Measurements from ENCODE around the gene RPA3. TPM values are rescaled to one million over a fixed set of nuclear protein-coding genes. Genes with fewer than 3 reads are reported as not detected.

RPA3 gene
- total and polyA plus RNA-seq, 2 experiments from 2014 or later, result 16.3 to 71.8 TPM

- no peak overlapping the region for H2AFZ ChIP-seq
- no peak for TF ChIP-seq EZH2phosphoT487 (IDR thresholded peaks at IDR 0.05; ENCODE audit: insufficient read depth, low read depth)
- TF ChIP-seq EZH2 (IDR thresholded peaks at IDR 0.05; ENCODE audit: insufficient read depth, poor library complexity, severe bottlenecking), result no peak
- no peaks in the 10 kb centered on the region for H3K27me3 ChIP-seq (replicated peaks; ENCODE audit: insufficient read depth)
- H3K4me3 ChIP-seq, result no peak overlapping the region
- H3K9me3 ChIP-seq (ENCODE audit: low read depth), result no peaks in the 10 kb centered on the region
- in situ Hi-C loops (cut with MboI), result no loop called here
- DNase-seq, result no peak
- H3K79me2 ChIP-seq (ENCODE audit: insufficient read depth), result peaks cover 11% of the 10 kb centered on the region
- H4K20me1 ChIP-seq (ENCODE audit: insufficient read depth), result no peaks in the 10 kb centered on the region
- H3K4me2 ChIP-seq (ENCODE audit: unreplicated experiment), result no peak overlapping the region
- no peaks in the 10 kb centered on the region for H3K36me3 ChIP-seq (ENCODE audit: low read depth)
- no peaks in the 10 kb centered on the region for H3K4me1 ChIP-seq (ENCODE audit: insufficient read depth)
- no peaks in the 10 kb centered on the region; the same call in 1 of the 2 replicates for H3F3A ChIP-seq (ENCODE audit: insufficient read depth)
- WGBS, 2 experiments (ENCODE audit: low coverage in 1 of 2, low lambda C conversion rate in 2 of 2, missing lambda C conversion rate in 2 of 2), result 92 to 100% methylated on average over 1 of the region's 1 CpG
- H3K9ac ChIP-seq, result no peak overlapping the region
- no peaks in the 10 kb centered on the region for H3K9me2 ChIP-seq (ENCODE audit: insufficient read depth)
- no peak overlapping the region for H3K27ac ChIP-seq
Observed at GRCh38 chr7:7652798-7653540, 65.4 kb downstream of the RPA3 start.

GRCh38 chr7:7651479-7651878 is 66.9 kb downstream of the RPA3 start:
- 59 to 62% methylated on average over 3 of the region's 3 CpGs for WGBS, 2 experiments (ENCODE audit: low coverage in 1 of 2, low lambda C conversion rate in 2 of 2, missing lambda C conversion rate in 2 of 2)
- DNase-seq, result no peak
- no peak overlapping the region for H3K27ac ChIP-seq

GRCh38 chr7:7650682-7651206 is 67.7 kb downstream of the RPA3 start:
- TF ChIP-seq EZH2 (IDR thresholded peaks at IDR 0.05; ENCODE audit: insufficient read depth, poor library complexity, severe bottlenecking) (no peak), EZH2phosphoT487 (IDR thresholded peaks at IDR 0.05; ENCODE audit: insufficient read depth, low read depth) (no peak)
- Histone ChIP-seq H3K4me1 (ENCODE audit: insufficient read depth) (no peaks in the 10 kb centered on the region), H3F3A (ENCODE audit: insufficient read depth) (no peaks in the 10 kb centered on the region; the same call in 1 of the 2 replicates), H3K27ac (no peak overlapping the region), H3K27me3 (replicated peaks; ENCODE audit: insufficient read depth) (no peaks in the 10 kb centered on the region), H3K9me3 (ENCODE audit: low read depth) (no peaks in the 10 kb centered on the region), H2AFZ (no peak overlapping the region), H3K9ac (no peak overlapping the region), H3K79me2 (ENCODE audit: insufficient read depth) (peaks cover 28% of the 10 kb centered on the region), H3K36me3 (ENCODE audit: low read depth) (no peaks in the 10 kb centered on the region), H4K20me1 (ENCODE audit: insufficient read depth) (no peaks in the 10 kb centered on the region), H3K9me2 (ENCODE audit: insufficient read depth) (no peaks in the 10 kb centered on the region), H3K4me3 (no peak overlapping the region), H3K4me2 (ENCODE audit: unreplicated experiment) (no peak overlapping the region)
- WGBS, 2 experiments (ENCODE audit: low coverage in 1 of 2, low lambda C conversion rate in 2 of 2, missing lambda C conversion rate in 2 of 2), result 94 to 96% methylated on average over 2 of the region's 2 CpGs
- DNase-seq, result no peak
- in situ Hi-C loops (cut with MboI), result no loop called here

More at GRCh38 chr7:7651479-7651878, 66.9 kb downstream of the RPA3 start:
- Histone ChIP-seq H3K4me1 (ENCODE audit: insufficient read depth) (no peaks in the 10 kb centered on the region), H3K4me3 (no peak overlapping the region), H3K4me2 (ENCODE audit: unreplicated experiment) (no peak overlapping the region), H3K27me3 (replicated peaks; ENCODE audit: insufficient read depth) (no peaks in the 10 kb centered on the region), H3F3A (ENCODE audit: insufficient read depth) (no peaks in the 10 kb centered on the region; the same call in 1 of the 2 replicates), H3K9me3 (ENCODE audit: low read depth) (no peaks in the 10 kb centered on the region), H3K9ac (no peak overlapping the region), H4K20me1 (ENCODE audit: insufficient read depth) (no peaks in the 10 kb centered on the region), H2AFZ (no peak overlapping the region), H3K36me3 (ENCODE audit: low read depth) (no peaks in the 10 kb centered on the region), H3K9me2 (ENCODE audit: insufficient read depth) (no peaks in the 10 kb centered on the region), H3K79me2 (ENCODE audit: insufficient read depth) (peaks cover 26% of the 10 kb centered on the region)
- in situ Hi-C loops (cut with MboI), result no loop called here
- TF ChIP-seq EZH2phosphoT487 (IDR thresholded peaks at IDR 0.05; ENCODE audit: insufficient read depth, low read depth) (no peak), EZH2 (IDR thresholded peaks at IDR 0.05; ENCODE audit: insufficient read depth, poor library complexity, severe bottlenecking) (no peak)

- in situ Hi-C loops (cut with MboI), result no loop called here
- H4K20me1 ChIP-seq (ENCODE audit: insufficient read depth), result no peaks in the 10 kb centered on the region
- 72 to 76% methylated on average over 6 of the region's 6 CpGs for whole genome bisulfite sequencing, 2 experiments (ENCODE audit: low coverage in 1 of 2, low lambda C conversion rate in 2 of 2, missing lambda C conversion rate in 2 of 2)
Observed at GRCh38 chr7:7647495-7648036, 70.8 kb downstream of the RPA3 start.

More at GRCh38 chr7:7647495-7648036, 70.8 kb downstream of the RPA3 start:
- Histone ChIP-seq H3K9me2 (ENCODE audit: insufficient read depth) (no peaks in the 10 kb centered on the region), H3F3A (ENCODE audit: insufficient read depth) (no peaks in the 10 kb centered on the region; the same call in 1 of the 2 replicates), H3K9me3 (ENCODE audit: low read depth) (no peaks in the 10 kb centered on the region), H2AFZ (no peak overlapping the region), H3K9ac (no peak overlapping the region), H3K4me1 (ENCODE audit: insufficient read depth) (no peaks in the 10 kb centered on the region), H3K4me2 (ENCODE audit: unreplicated experiment) (no peak overlapping the region), H3K27ac (no peak overlapping the region), H3K36me3 (ENCODE audit: low read depth) (no peaks in the 10 kb centered on the region), H3K4me3 (no peak overlapping the region), H3K79me2 (ENCODE audit: insufficient read depth) (peaks cover 28% of the 10 kb centered on the region), H3K27me3 (replicated peaks; ENCODE audit: insufficient read depth) (no peaks in the 10 kb centered on the region)
- TF ChIP-seq EZH2phosphoT487 (IDR thresholded peaks at IDR 0.05; ENCODE audit: insufficient read depth, low read depth) (no peak), EZH2 (IDR thresholded peaks at IDR 0.05; ENCODE audit: insufficient read depth, poor library complexity, severe bottlenecking) (no peak)
- DNase-seq, result no peak

Data from GM23248 (cell line).